Neutrophil (primary cell): ENCODE results near the gene SPATA19.

Source experiments
- H3K27ac ChIP-seq: fragments of 200-600 bp; sonication (generic); 2 replicates; pipeline ENCODE4 v1.5.1; 2016; ENCODE audit warnings: mild to moderate bottlenecking, moderate library complexity
- H3K27me3 ChIP-seq: fragments of 200-600 bp; sonication (generic); 2 replicates; pipeline ENCODE4 v1.6.0; 2016; ENCODE audit warnings: mild to moderate bottlenecking
- H3K36me3 ChIP-seq: fragments of 200-600 bp; sonication (generic); 2 replicates; pipeline ENCODE4 v1.5.1; 2017
- H3K4me1 ChIP-seq, 2 experiments: fragments of 200-600 bp in 1 of 2; sonication (generic) in 1 of 2; 1 replicate in 1 of 2; 2 replicates in 1 of 2; pipeline versions ENCODE4 v1.5.1 to v1.6.1; 2013 to 2016; ENCODE audit warnings: low read depth in 1 of 2, low read length in 1 of 2, mild to moderate bottlenecking in 1 of 2, moderate library complexity in 1 of 2; ENCODE audit not compliant: control insufficient read depth in 1 of 2, insufficient read depth in 1 of 2
- H3K4me3 ChIP-seq, 2 experiments: fragments of 200-600 bp in 1 of 2; sonication (generic) in 1 of 2; 1 replicate in 1 of 2; 2 replicates in 1 of 2; pipeline ENCODE4 v1.5.1; 2013 to 2016; ENCODE audit warnings: low read depth in 1 of 2, low read length in 1 of 2, mild to moderate bottlenecking in 1 of 2, moderate library complexity in 1 of 2
- H3K9me3 ChIP-seq: fragments of 200-600 bp; sonication (generic); 2 replicates; pipeline ENCODE4 v1.5.1; 2016
- CTCF ChIP-seq: fragments of 200-600 bp; sonication (generic); IDR thresholded peaks from 2 replicates; pipeline ENCODE4 v1.5.1; 2016; ENCODE audit warnings: antibody characterized with exemption

SPATA19 gene

DNA sequence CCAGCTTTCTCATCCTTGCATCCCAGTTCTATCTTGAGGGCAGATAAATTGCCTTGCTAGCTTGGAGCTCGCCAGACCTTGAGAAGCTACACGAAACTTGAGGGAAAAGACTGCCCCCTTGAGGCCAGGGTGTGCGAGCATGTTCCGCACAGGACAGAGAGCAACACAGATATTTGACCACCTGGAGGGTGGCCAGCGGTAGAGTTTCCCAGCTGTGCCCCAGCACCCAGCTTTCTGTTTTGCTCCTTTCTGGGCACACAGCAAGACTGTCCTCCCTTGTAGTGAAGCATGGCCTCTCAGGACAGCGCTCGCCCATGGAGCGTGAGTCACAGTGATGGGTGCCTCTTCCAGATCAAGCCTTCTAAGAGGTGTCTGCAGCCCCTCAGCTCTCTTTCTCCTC is 23.5 kb downstream of the SPATA19 start:
- H3K4me1 ChIP-seq, result no peaks in the 10 kb centered on the region
- H3K36me3 ChIP-seq, result no peaks in the 10 kb centered on the region
- no peak overlapping the region for H3K27ac ChIP-seq
- no peak for TF ChIP-seq CTCF
- H3K4me3 ChIP-seq, result no peak overlapping the region
- H3K9me3 ChIP-seq, result no peaks in the 10 kb centered on the region
- no peaks in the 10 kb centered on the region for H3K27me3 ChIP-seq

GRCh38 chr11:133819746-133820315 is 25.5 kb downstream of the SPATA19 start:
- Histone ChIP-seq H3K36me3 (no peaks in the 10 kb centered on the region), H3K27me3 (no peaks in the 10 kb centered on the region), H3K4me3 (no peak overlapping the region), H3K4me1 (no peaks in the 10 kb centered on the region), H3K9me3 (no peaks in the 10 kb centered on the region), H3K27ac (no peak overlapping the region)
- TF ChIP-seq CTCF, result no peak

DNA sequence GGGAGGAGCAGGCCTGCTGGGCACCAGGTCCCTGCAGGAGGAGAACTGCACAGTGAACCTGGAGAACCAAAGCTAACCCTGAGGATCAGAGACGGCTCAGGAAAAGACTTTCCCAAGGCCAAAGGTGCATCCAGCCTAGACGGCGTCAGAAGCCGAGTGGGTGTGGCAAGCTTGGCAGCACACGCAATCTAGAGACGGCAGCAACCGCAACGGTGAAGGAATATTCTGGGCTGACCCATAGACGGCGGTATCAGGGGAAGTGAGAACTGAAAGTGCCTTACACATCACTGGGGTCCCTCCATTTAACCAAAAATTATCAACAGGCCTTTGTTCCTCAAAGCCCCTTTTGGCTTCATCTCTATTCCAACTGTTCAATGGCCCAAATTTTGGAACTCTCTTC is 26.2 kb downstream of the SPATA19 start:
- no peak overlapping the region for H3K27ac ChIP-seq
- H3K36me3 ChIP-seq, result no peaks in the 10 kb centered on the region
- H3K9me3 ChIP-seq, result no peaks in the 10 kb centered on the region
- no peaks in the 10 kb centered on the region for H3K4me1 ChIP-seq
- TF ChIP-seq CTCF, result no peak
- no peaks in the 10 kb centered on the region for H3K27me3 ChIP-seq
- no peak overlapping the region for H3K4me3 ChIP-seq

DNA sequence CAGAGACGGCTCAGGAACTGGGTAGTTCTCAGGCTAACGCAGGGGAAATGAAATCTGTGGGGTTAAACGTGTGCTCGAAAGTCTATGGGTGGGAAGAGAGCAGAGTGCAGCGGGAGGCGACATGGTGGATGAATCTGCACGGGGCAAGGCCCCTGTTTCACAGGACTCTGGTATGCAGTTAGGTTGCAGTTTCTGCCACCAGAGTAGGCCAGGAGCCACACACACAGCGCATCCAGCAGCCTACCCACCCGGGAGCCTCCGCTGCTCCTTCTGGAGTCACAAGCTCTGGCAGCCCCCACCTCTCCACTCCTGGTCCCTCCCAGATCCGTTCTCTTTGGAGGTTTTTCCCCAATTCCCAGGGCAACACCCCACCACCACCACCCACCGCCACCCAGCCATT is 27.0 kb downstream of the SPATA19 start:
- Histone ChIP-seq H3K27me3 (no peaks in the 10 kb centered on the region), H3K27ac (no peak overlapping the region), H3K4me3 (no peak overlapping the region), H3K36me3 (no peaks in the 10 kb centered on the region), H3K4me1 (no peaks in the 10 kb centered on the region), H3K9me3 (no peaks in the 10 kb centered on the region)
- TF ChIP-seq CTCF, result no peak

- no peak for TF ChIP-seq CTCF
- H3K9me3 ChIP-seq, result no peaks in the 10 kb centered on the region
- H3K27ac ChIP-seq, result no peak overlapping the region
- no peaks in the 10 kb centered on the region for H3K27me3 ChIP-seq
- H3K36me3 ChIP-seq, result no peaks in the 10 kb centered on the region
- no peaks in the 10 kb centered on the region for H3K4me1 ChIP-seq
- no peak overlapping the region for H3K4me3 ChIP-seq
These were observed 27.9 kb downstream of the SPATA19 start for GRCh38 chr11:133817449-133817848.
